ENCODE data around the gene DGKB. TPM values are rescaled to one million over a fixed set of nuclear protein-coding genes. Genes with fewer than 3 reads are reported as not detected.
A peak's percentile ranks its signal among the peaks of the same experiment; 100 is the strongest.

DGKB gene
- total RNA-seq, 6 experiments from 2014 or later, result 0.23 to 0.76 (median 0.61) TPM

DNA sequence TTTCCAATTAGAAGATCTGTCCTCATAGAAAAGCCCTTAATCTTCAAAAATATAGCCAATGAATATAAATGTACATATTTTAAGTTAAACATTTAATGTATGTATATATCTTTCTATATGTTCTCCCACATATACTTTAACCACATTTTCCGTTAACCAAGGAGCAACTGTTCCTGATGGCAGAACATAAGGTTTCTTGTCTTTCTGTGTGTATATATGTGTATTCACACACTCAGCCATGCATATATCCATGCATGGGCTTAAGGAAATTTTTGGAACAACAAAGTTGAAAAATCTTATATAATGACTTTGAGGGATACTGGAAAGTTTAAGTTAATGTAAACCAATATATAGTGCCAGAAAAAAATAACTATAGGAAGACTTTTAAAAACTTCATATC lies 274.0 kb downstream of the DGKB start:
- Mint-ChIP-seq H3K36me3 (ENCODE audit: low read depth) (no peaks in the 10 kb centered on the region), H3K9me3 (peaks cover 4% of the 10 kb centered on the region; the same call in 1 of the 2 replicates)
- TF ChIP-seq, protein P1, sequence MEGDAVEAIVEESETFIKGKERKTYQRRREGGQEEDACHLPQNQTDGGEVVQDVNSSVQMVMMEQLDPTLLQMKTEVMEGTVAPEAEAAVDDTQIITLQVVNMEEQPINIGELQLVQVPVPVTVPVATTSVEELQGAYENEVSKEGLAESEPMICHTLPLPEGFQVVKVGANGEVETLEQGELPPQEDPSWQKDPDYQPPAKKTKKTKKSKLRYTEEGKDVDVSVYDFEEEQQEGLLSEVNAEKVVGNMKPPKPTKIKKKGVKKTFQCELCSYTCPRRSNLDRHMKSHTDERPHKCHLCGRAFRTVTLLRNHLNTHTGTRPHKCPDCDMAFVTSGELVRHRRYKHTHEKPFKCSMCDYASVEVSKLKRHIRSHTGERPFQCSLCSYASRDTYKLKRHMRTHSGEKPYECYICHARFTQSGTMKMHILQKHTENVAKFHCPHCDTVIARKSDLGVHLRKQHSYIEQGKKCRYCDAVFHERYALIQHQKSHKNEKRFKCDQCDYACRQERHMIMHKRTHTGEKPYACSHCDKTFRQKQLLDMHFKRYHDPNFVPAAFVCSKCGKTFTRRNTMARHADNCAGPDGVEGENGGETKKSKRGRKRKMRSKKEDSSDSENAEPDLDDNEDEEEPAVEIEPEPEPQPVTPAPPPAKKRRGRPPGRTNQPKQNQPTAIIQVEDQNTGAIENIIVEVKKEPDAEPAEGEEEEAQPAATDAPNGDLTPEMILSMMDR (IDR thresholded peaks at IDR 0.05), result no peak

DNA sequence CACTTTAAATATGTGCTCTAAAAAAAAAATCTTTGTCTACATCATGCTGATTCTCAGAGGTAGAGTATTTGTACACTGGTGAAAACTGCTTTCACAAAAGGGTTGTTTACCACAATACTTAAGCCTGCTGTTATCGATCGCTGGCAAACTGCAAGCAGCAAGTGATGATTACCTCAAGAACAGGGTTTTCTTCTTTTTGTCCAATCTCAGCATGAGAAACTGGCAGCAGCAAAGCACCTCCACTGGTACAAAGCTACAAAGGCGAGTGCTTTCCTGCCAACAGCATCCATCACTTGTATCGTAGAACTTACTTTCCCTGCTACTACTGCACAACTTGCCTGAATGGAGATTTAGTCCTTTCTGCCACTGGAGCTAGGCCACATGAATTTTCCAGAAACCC lies 276.5 kb downstream of the DGKB start:
- Mint-ChIP-seq H3K27me3 (ENCODE audit: insufficient read depth) (no peaks in the 10 kb centered on the region; the same call in 1 of the 2 replicates), H3K27ac (no peak overlapping the region), H3K9me3 (peaks cover 4% of the 10 kb centered on the region; the same call in 1 of the 2 replicates), H3K4me1 (ENCODE audit: low read depth) (no peaks in the 10 kb centered on the region; the same call in 1 of the 2 replicates), H3K36me3 (ENCODE audit: low read depth) (no peaks in the 10 kb centered on the region), H3K4me3 (no peak overlapping the region)
- DNase-seq, result no peak
- TF ChIP-seq, protein P1 (IDR thresholded peaks at IDR 0.05), result no peak

More for the DNA sequence above, 274.0 kb downstream of the DGKB start:
- Mint-ChIP-seq H3K27me3 (ENCODE audit: insufficient read depth) (no peaks in the 10 kb centered on the region; the same call in 1 of the 2 replicates), H3K27ac (no peak overlapping the region), H3K4me1 (ENCODE audit: low read depth) (peaks cover 4% of the 10 kb centered on the region; the same call in 1 of the 2 replicates), H3K4me3 (no peak overlapping the region)
- no peak for DNase-seq

GRCh38 chr7:14622559-14622958 lies 280.0 kb downstream of the DGKB start:
- H3K4me1 Mint-ChIP-seq (ENCODE audit: low read depth), result no peaks in the 10 kb centered on the region; the same call in 1 of the 2 replicates
- H3K36me3 Mint-ChIP-seq (ENCODE audit: low read depth), result no peaks in the 10 kb centered on the region
- H3K27ac Mint-ChIP-seq, result no peak overlapping the region
- TF ChIP-seq, protein P1 (IDR thresholded peaks at IDR 0.05), result no peak
- no peak for DNase-seq
- H3K9me3 Mint-ChIP-seq, result no peaks in the 10 kb centered on the region; the same call in 1 of the 2 replicates
- H3K4me3 Mint-ChIP-seq, result no peak overlapping the region
- H3K27me3 Mint-ChIP-seq (ENCODE audit: insufficient read depth), result no peaks in the 10 kb centered on the region; the same call in 1 of the 2 replicates

DNA sequence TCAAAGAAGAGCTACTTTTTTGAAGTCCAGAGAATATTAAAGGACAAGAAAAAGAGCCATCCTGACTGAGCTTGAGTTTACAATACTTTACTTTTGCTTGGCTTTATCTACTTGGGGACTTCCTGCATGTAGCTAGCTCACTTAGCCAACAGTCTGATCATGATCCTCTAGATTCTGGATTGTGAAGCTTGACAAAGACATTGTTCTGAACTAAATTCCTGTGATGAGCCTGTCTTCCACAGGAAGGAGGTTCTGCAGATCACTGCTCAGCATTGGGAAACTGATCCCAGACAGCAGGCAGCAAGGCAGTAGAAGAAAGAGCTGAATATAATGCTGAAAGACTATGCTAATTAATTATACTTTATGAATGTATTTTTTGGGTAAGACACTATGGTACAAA lies 296.4 kb downstream of the DGKB start:
- H3K4me1 Mint-ChIP-seq (ENCODE audit: low read depth), result peaks cover 15% of the 10 kb centered on the region
- TF ChIP-seq, protein P1 (IDR thresholded peaks at IDR 0.05), result no peak
- no peak overlapping the region for H3K27ac Mint-ChIP-seq
- no peaks in the 10 kb centered on the region; the same call in 1 of the 2 replicates for H3K9me3 Mint-ChIP-seq
- H3K27me3 Mint-ChIP-seq (ENCODE audit: insufficient read depth), result no peaks in the 10 kb centered on the region
- H3K36me3 Mint-ChIP-seq (ENCODE audit: low read depth), result no peaks in the 10 kb centered on the region
- DNase-seq, result no peak
- H3K4me3 Mint-ChIP-seq, result no peak overlapping the region

GRCh38 chr7:14604606-14605005 lies 297.9 kb downstream of the DGKB start:
- Mint-ChIP-seq H3K36me3 (ENCODE audit: low read depth) (no peaks in the 10 kb centered on the region), H3K9me3 (peaks cover 3% of the 10 kb centered on the region), H3K27ac (no peak overlapping the region), H3K27me3 (ENCODE audit: insufficient read depth) (no peaks in the 10 kb centered on the region), H3K4me3 (no peak overlapping the region), H3K4me1 (ENCODE audit: low read depth) (peaks cover 15% of the 10 kb centered on the region)
- peak; percentile 31 for DNase-seq
- TF ChIP-seq, protein P1 (IDR thresholded peaks at IDR 0.05), result no peak
